ENCODE measurements around the gene CEP250. TPM values are rescaled to one million over a fixed set of nuclear protein-coding genes. Genes with fewer than 3 reads are reported as not detected.

The CEP250 gene
- polyA plus RNA-seq, 1 donor (not counting 4 experiments of a cell fraction or from before 2014, with no cell fraction given), result 8.1 TPM

DNA sequence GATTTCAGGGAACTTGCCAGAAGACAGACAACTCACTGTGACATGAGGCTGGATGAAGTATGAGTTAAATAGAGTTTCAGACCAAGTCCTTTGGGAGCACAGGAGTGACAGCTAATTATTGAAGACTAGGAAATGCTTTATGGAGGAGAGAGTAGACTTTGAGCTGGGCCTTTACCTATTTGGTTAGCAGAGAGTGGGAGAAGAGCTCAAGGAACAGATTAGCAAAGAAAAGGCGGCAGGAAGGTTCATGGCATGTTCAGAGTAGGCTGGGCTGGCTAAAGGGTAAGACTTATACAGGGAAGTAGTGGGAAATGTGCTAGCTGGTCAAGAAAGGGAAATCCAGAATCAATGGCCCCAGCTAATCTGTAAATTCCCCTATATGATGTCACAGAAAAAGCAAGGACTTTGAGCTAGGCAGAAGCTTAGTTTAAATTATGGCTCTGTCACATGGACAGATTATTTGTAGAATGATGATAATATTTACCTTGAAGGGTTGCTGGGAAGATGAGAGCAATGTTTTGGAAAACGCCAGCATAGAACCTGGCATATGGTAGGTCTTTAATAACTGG lies 19.0 kb downstream of the CEP250 start:
- dilution Hi-C loops (cut with MboI; ENCODE audit: extremely low pct_ligation_motif_present, low sequenced_read_pairs), result no loop called here
- TF ChIP-seq, protein P1, sequence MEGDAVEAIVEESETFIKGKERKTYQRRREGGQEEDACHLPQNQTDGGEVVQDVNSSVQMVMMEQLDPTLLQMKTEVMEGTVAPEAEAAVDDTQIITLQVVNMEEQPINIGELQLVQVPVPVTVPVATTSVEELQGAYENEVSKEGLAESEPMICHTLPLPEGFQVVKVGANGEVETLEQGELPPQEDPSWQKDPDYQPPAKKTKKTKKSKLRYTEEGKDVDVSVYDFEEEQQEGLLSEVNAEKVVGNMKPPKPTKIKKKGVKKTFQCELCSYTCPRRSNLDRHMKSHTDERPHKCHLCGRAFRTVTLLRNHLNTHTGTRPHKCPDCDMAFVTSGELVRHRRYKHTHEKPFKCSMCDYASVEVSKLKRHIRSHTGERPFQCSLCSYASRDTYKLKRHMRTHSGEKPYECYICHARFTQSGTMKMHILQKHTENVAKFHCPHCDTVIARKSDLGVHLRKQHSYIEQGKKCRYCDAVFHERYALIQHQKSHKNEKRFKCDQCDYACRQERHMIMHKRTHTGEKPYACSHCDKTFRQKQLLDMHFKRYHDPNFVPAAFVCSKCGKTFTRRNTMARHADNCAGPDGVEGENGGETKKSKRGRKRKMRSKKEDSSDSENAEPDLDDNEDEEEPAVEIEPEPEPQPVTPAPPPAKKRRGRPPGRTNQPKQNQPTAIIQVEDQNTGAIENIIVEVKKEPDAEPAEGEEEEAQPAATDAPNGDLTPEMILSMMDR (optimal IDR thresholded peaks at IDR 0.05 in 1 of 3, IDR thresholded peaks at IDR 0.05 in 1 of 3, conservative IDR thresholded peaks at IDR 0.05 in 1 of 3; ENCODE audit: extremely low read depth in 1 of 3, insufficient read depth in 2 of 3, low read length in 3 of 3), result no peak
- no peak for TF ChIP-seq EZH2 (IDR thresholded peaks at IDR 0.05; ENCODE audit: low read length)

DNA sequence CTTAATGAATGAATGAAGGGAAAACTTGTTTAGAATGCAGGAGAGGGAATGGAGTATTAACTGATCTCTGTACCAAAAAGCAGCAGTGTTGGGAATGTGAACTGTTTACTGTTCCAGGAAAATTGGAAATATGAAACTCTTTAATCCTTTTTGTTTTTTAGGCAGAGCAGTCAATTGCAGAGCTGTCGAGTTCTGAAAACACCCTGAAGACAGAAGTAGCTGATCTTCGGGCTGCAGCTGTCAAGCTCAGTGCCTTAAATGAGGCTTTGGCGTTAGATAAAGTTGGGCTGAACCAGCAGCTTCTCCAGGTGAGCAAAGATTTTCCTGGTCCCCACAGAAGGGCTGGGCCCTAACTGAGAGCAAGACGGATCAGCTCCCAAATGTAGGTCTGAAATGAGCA lies 20.9 kb downstream of the CEP250 start:
- no peaks in the 10 kb centered on the region for H3K9me3 ChIP-seq (ENCODE audit: control insufficient read depth, low read depth, low read length)
- H3K9ac ChIP-seq (ENCODE audit: control insufficient read depth, extremely low read depth, insufficient read depth, low read length), result no peak overlapping the region
- DNase-seq (ENCODE audit: low read depth, low spot score), result no peak
- no peak overlapping the region for H3K27ac ChIP-seq (ENCODE audit: control insufficient read depth, insufficient read depth, low read length)
- H3K4me3 ChIP-seq (ENCODE audit: control insufficient read depth in 2 of 3, extremely low read depth in 1 of 3, insufficient read depth in 2 of 3, low read depth in 1 of 3, low read length in 3 of 3), result no peak overlapping the region
- H3K4me1 ChIP-seq (ENCODE audit: control insufficient read depth, extremely low read depth, insufficient read depth, low read length), result no peaks in the 10 kb centered on the region
- dilution Hi-C loops (cut with MboI; ENCODE audit: extremely low pct_ligation_motif_present, low sequenced_read_pairs), result no loop called here
- peaks cover 34 to 46% of the 10 kb centered on the region in 2 experiments for H3K36me3 ChIP-seq (ENCODE audit: control insufficient read depth in 2 of 2, extremely low read depth in 1 of 2, insufficient read depth in 2 of 2, low read length in 2 of 2)
- no peaks in the 10 kb centered on the region for H4K20me1 ChIP-seq (ENCODE audit: control insufficient read depth, extremely low read depth, insufficient read depth, low read length)
- no peak overlapping the region for H2AFZ ChIP-seq (ENCODE audit: control insufficient read depth, low read length)
- no peak for FAIRE-seq
- TF ChIP-seq EZH2 (IDR thresholded peaks at IDR 0.05; ENCODE audit: low read length), result no peak
- TF ChIP-seq, protein P1 (optimal IDR thresholded peaks at IDR 0.05 in 1 of 3, IDR thresholded peaks at IDR 0.05 in 1 of 3, conservative IDR thresholded peaks at IDR 0.05 in 1 of 3; ENCODE audit: extremely low read depth in 1 of 3, insufficient read depth in 2 of 3, low read length in 3 of 3), result no peak
- no peaks in the 10 kb centered on the region for H3K79me2 ChIP-seq (ENCODE audit: control insufficient read depth, insufficient read depth, low read length)
- no peaks in the 10 kb centered on the region for H3K9me1 ChIP-seq (ENCODE audit: control insufficient read depth, extremely low read depth, insufficient read depth, low read length)
- H3K27me3 ChIP-seq (ENCODE audit: control insufficient read depth, extremely low read depth, insufficient read depth, low read length), result no peaks in the 10 kb centered on the region
- H3K4me2 ChIP-seq (ENCODE audit: control insufficient read depth, extremely low read depth, insufficient read depth, low read depth, low read length), result no peak overlapping the region

More for the DNA sequence above, 19.0 kb downstream of the CEP250 start:
- H3K36me3 ChIP-seq (ENCODE audit: control insufficient read depth in 2 of 2, extremely low read depth in 1 of 2, insufficient read depth in 2 of 2, low read length in 2 of 2), result peaks cover 28 to 34% of the 10 kb centered on the region in 2 experiments
- H3K4me3 ChIP-seq (ENCODE audit: control insufficient read depth in 2 of 3, extremely low read depth in 1 of 3, insufficient read depth in 2 of 3, low read depth in 1 of 3, low read length in 3 of 3), result no peak overlapping the region
- no peak overlapping the region for H3K9ac ChIP-seq (ENCODE audit: control insufficient read depth, extremely low read depth, insufficient read depth, low read length)
- H3K79me2 ChIP-seq (ENCODE audit: control insufficient read depth, insufficient read depth, low read length), result no peaks in the 10 kb centered on the region
- H3K9me1 ChIP-seq (ENCODE audit: control insufficient read depth, extremely low read depth, insufficient read depth, low read length), result no peaks in the 10 kb centered on the region
- H3K4me1 ChIP-seq (ENCODE audit: control insufficient read depth, extremely low read depth, insufficient read depth, low read length), result no peaks in the 10 kb centered on the region
- H3K27me3 ChIP-seq (ENCODE audit: control insufficient read depth, extremely low read depth, insufficient read depth, low read length), result no peaks in the 10 kb centered on the region
- DNase-seq (ENCODE audit: low read depth, low spot score) (no peak), FAIRE-seq (no peak)
- H3K27ac ChIP-seq (ENCODE audit: control insufficient read depth, insufficient read depth, low read length), result no peak overlapping the region
- no peaks in the 10 kb centered on the region for H4K20me1 ChIP-seq (ENCODE audit: control insufficient read depth, extremely low read depth, insufficient read depth, low read length)
- H3K4me2 ChIP-seq (ENCODE audit: control insufficient read depth, extremely low read depth, insufficient read depth, low read depth, low read length), result no peak overlapping the region
- H3K9me3 ChIP-seq (ENCODE audit: control insufficient read depth, low read depth, low read length), result no peaks in the 10 kb centered on the region
- H2AFZ ChIP-seq (ENCODE audit: control insufficient read depth, low read length), result no peak overlapping the region
